Loucy (cell line): ENCODE results near the gene PCDH10.

ENCODE experiments used
- H2AFZ ChIP-seq: fragments of 200-600 bp; sonication (generic); 2 replicates; pipeline ENCODE4 v1.6.0; 2016; ENCODE audit warnings: antibody characterized with exemption, mild to moderate bottlenecking, low read length, moderate library complexity
- H3F3A ChIP-seq: fragments of 200-600 bp; 2 replicates; pipeline ENCODE4 v1.6.0; 2016; ENCODE audit warnings: antibody characterized with exemption, low read depth, mild to moderate bottlenecking
- H3K27me3 ChIP-seq: fragments of 200-600 bp; sonication (generic); 2 replicates; pipeline ENCODE4 v1.6.1; 2014; ENCODE audit warnings: low read length, mild to moderate bottlenecking; ENCODE audit not compliant: insufficient read depth, poor library complexity, severe bottlenecking
- H3K36me3 ChIP-seq: fragments of 200-600 bp; sonication (generic); 2 replicates; pipeline ENCODE4 v1.6.1; 2016; ENCODE audit warnings: low read length; ENCODE audit not compliant: insufficient read depth
- H3K4me1 ChIP-seq: fragments of 200-600 bp; sonication (generic); 2 replicates; pipeline ENCODE4 v1.5.1; 2014; ENCODE audit warnings: low read length, mild to moderate bottlenecking; ENCODE audit not compliant: insufficient read depth, poor library complexity, severe bottlenecking
- H3K4me2 ChIP-seq: fragments of 200-600 bp; sonication (generic); 2 replicates; pipeline ENCODE4 v1.6.0; 2014; ENCODE audit warnings: antibody characterized with exemption, low read length, low read depth, mild to moderate bottlenecking; ENCODE audit not compliant: poor library complexity, severe bottlenecking
- H3K4me3 ChIP-seq: fragments of 200-600 bp; sonication (generic); 2 replicates; pipeline ENCODE4 v1.5.1; 2014; ENCODE audit warnings: low read length, mild to moderate bottlenecking, mixed read lengths; ENCODE audit not compliant: poor library complexity, severe bottlenecking
- H3K79me2 ChIP-seq: fragments of 200-600 bp; sonication (generic); 2 replicates; pipeline ENCODE4 v1.6.1; 2014; ENCODE audit warnings: low read length; ENCODE audit not compliant: insufficient read depth
- H3K9ac ChIP-seq: fragments of 200-600 bp; sonication (generic); 2 replicates; pipeline ENCODE4 v1.6.0; 2014; ENCODE audit warnings: mild to moderate bottlenecking, low read depth, low read length, moderate library complexity; ENCODE audit not compliant: poor library complexity, severe bottlenecking
- H3K9me2 ChIP-seq: fragments of 200-600 bp; sonication (generic); replicated peaks from 2 replicates; pipeline ENCODE4 v1.6.1; 2016; ENCODE audit warnings: low read depth, low read length, mixed read lengths
- H3K9me3 ChIP-seq: fragments of 200-600 bp; sonication (generic); 2 replicates; pipeline ENCODE4 v1.6.1; 2014; ENCODE audit warnings: mild to moderate bottlenecking, antibody characterized with exemption, low read length, low read depth; ENCODE audit not compliant: insufficient read depth
- H4K20me1 ChIP-seq: fragments of 200-600 bp; sonication (generic); 2 replicates; pipeline ENCODE4 v1.6.0; 2014; ENCODE audit warnings: antibody characterized with exemption, low read length, mild to moderate bottlenecking; ENCODE audit not compliant: insufficient read depth, poor library complexity, severe bottlenecking
- CTCF ChIP-seq: fragments of 200-600 bp; sonication (generic); conservative IDR thresholded peaks from 2 replicates; pipeline ENCODE4 v1.5.1; 2014; ENCODE audit warnings: mild to moderate bottlenecking, antibody characterized with exemption, low read length
- EZH2phosphoT487 ChIP-seq: fragments of 200-600 bp; IDR thresholded peaks from 2 replicates; pipeline ENCODE4 v1.6.1; 2018; ENCODE audit warnings: antibody characterized with exemption, mild to moderate bottlenecking, moderate library complexity, borderline replicate concordance

Gene PCDH10

GRCh38 chr4:133148690-133149363 is at the start of gene PCDH10:
TSS of gene PCDH10 (plus strand) at chr4:133149294. CDS start at chr4:133150141, 847 bp downstream.
- no peaks in the 10 kb centered on the region for H4K20me1 ChIP-seq
- H3F3A ChIP-seq = no peaks in the 10 kb centered on the region; the same call in 1 of the 2 replicates
- peak within 1 kb of the TSS; percentile 73 for H3K9ac ChIP-seq
- H3K27me3 ChIP-seq = no peaks in the 10 kb centered on the region
- H3K36me3 ChIP-seq = no peaks in the 10 kb centered on the region
- H3K4me2 ChIP-seq = peak within 1 kb of the TSS; percentile 90
- TF ChIP-seq EZH2phosphoT487 (no peak), CTCF (no peak)
- H2AFZ ChIP-seq = peak within 1 kb of the TSS; percentile 77
- H3K4me1 ChIP-seq = peaks cover 31% of the 10 kb centered on the region
- no peaks in the 10 kb centered on the region for H3K9me2 ChIP-seq
- peak within 1 kb of the TSS; percentile 80 for H3K4me3 ChIP-seq
- H3K9me3 ChIP-seq = no peaks in the 10 kb centered on the region; the same call in 1 of the 2 replicates
- H3K79me2 ChIP-seq = no peaks in the 10 kb centered on the region

- Histone ChIP-seq H3K79me2 (no peaks in the 10 kb centered on the region), H3K9me3 (no peaks in the 10 kb centered on the region), H3K27me3 (no peaks in the 10 kb centered on the region), H3F3A (no peaks in the 10 kb centered on the region), H4K20me1 (no peaks in the 10 kb centered on the region), H3K9ac (no peak overlapping the region), H3K4me3 (no peak overlapping the region), H2AFZ (no peak overlapping the region), H3K4me1 (no peaks in the 10 kb centered on the region), H3K4me2 (no peak overlapping the region), H3K9me2 (no peaks in the 10 kb centered on the region), H3K36me3 (no peaks in the 10 kb centered on the region)
- TF ChIP-seq CTCF (no peak), EZH2phosphoT487 (no peak)
Observed at GRCh38 chr4:133102043-133102442, 47.1 kb upstream of the PCDH10 start.

GRCh38 chr4:133102612-133103409 is 46.3 kb upstream of the PCDH10 start:
- no peaks in the 10 kb centered on the region for H3K27me3 ChIP-seq
- H3K79me2 ChIP-seq = no peaks in the 10 kb centered on the region
- H4K20me1 ChIP-seq = no peaks in the 10 kb centered on the region
- H3K9me3 ChIP-seq = no peaks in the 10 kb centered on the region
- TF ChIP-seq EZH2phosphoT487 (no peak), CTCF (no peak)
- H3K36me3 ChIP-seq = no peaks in the 10 kb centered on the region
- no peaks in the 10 kb centered on the region for H3K9me2 ChIP-seq
- no peaks in the 10 kb centered on the region for H3K4me1 ChIP-seq
- H3F3A ChIP-seq = no peaks in the 10 kb centered on the region
- H3K4me3 ChIP-seq = no peak overlapping the region
- H3K4me2 ChIP-seq = no peak overlapping the region
- H2AFZ ChIP-seq = no peak overlapping the region
- no peak overlapping the region for H3K9ac ChIP-seq
